ENCODE measurements around the gene SMTN.
"Not testable (repeated sequence)": the region's sequence is repeated elsewhere in the genome, so short reads cannot be mapped to it uniquely, and the experiment has no call there.

SMTN gene

GRCh38 chr22:31106001-31106571 lies 25.0 kb downstream of the SMTN start:
- no peak for DNase-seq

- DNase-seq: no peak
These were observed 25.6 kb downstream of the SMTN start for GRCh38 chr22:31106731-31107177.

GRCh38 chr22:31107178-31107893 lies 26.2 kb downstream of the SMTN start, which contains the start of gene SELENOM:
TSS of gene SELENOM (minus strand) at chr22:31107568. CDS start at chr22:31107505, 63 bp downstream.
- peak; percentile 94 for DNase-seq

- DNase-seq: no peak
These were observed 26.7 kb downstream of the SMTN start for GRCh38 chr22:31107894-31108218.

DNA sequence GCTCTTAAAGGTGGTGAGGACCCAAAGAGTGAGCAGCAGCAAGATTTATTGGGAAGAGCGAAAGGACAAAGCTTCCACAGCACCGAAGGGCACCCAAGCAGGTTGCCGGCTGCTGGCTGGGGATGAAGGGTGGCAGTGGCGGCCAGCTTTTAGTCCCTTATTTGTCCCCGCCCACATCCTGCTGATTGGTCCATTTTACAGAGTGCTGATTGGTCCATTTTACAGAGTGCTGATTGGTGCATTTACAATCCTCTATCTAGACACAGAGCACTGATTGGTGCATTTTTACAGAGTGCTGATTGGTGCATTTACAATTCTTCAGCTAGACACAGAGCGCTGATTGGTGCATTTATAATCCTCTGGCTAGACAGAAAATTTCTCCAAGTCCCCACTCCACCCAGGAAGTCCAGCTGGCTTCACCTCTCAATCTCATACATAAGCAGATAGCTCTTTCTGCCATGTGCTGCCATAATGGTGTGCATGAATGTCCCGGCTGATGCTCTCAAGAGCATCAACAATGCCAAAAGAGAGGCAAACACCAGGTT lies 31.5 kb downstream of the SMTN start:
- not testable (repeated sequence) for DNase-seq

DNA sequence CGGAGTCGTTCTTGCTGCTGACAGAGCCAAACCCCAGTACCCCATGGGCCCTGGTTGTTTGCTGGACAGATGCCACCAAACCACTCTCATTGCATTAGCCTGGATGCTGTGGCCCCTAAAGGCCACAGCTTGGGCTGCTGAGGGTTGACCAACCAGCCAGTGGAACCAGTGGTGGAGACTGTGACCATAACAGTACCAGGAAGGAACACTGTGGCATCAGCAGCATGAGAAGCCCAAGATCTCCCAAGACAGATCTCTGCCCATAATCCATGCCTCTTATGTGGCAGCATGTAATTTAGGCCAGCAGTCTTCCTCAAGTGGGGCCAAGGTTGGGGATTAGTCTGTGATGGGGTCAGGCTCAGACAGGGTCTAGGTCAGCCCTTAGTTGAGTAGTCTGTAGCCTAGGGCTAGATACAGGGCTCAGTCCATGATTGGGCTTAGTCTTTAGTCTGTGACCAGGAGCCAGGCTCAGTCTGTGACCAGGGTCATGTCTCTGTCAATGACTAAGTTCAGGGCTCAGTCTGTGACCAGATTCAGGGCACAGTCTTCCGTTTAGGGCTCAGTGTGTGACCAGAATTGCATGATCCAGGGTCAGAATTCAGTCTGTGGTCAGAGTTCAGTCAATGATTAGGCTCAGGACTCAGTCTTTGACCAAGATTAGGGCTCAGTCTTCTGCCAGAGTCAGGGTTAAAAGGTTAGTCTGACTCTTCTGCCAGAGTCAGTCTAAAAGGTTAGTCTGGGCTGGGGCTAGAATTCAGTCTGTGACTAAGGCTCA lies 37.1 kb downstream of the SMTN start:
- DNase-seq: no peak

DNA sequence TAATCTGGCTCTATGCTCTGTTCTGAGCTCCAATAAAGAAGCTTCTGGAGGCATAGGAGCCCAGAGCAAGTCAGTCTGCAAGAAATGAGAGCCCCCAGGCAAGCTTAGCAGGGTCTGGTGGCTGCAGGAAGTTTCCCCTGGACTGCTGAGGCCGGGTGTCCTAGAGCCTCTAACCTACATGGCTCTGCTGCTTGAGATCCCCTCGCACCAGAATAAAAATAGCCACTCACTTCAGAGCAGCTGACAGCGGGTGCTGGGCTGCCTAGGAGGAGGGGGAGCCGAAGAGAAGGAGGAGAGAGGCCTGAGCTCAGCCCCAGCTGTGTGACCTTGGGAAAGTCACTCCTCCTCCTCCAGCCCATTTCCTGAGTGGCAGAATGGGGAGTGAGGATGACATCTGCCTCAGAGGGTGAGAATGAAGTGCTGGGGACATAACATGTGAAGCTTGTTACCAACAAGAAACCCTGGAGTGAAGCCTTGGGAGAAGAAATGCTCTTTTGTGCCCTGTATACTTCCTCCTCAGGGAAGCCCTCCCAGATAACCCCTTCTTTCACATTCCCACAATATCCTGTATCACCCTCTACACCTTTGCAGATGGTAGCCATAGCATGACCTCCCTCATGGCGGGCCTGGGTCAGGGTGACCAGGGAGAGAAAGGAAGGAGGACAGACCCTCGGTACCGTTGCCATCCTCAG lies 38.1 kb downstream of the SMTN start:
- DNase-seq: no peak

DNA sequence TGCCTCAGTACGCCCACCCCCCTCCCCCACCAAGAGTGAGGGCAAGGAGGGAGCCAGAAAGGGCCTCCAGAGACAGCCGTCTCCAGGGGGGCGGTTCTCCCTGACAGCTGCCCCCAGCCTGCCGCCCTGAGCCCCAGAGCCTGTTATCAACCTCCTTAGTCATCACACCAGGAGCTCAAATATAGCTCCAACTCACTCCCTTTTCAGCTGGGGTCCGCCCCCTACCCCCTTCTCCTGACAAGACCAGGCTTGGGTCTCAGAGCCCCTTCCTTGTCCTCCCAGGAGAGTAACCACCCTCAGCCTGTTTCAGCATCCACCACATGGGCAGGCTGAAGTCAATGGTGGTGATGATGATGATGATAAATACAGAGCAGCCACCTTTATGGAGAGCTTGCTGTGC lies 39.1 kb downstream of the SMTN start:
- DNase-seq: no peak

GRCh38 chr22:31120642-31121041 lies 39.5 kb downstream of the SMTN start:
- no peak for DNase-seq

GRCh38 chr22:31121403-31121802 lies 40.3 kb downstream of the SMTN start:
- DNase-seq: no peak

- DNase-seq: peak; percentile 13
These were observed 41.0 kb downstream of the SMTN start for GRCh38 chr22:31122196-31122531.

GRCh38 chr22:31122532-31123291 lies 41.6 kb downstream of the SMTN start, which contains the start of gene INPP5J:
TSS of gene INPP5J (plus strand) at chr22:31122966. CDS start at chr22:31123015, 49 bp downstream.
- peak; percentile 80 for DNase-seq

DNA sequence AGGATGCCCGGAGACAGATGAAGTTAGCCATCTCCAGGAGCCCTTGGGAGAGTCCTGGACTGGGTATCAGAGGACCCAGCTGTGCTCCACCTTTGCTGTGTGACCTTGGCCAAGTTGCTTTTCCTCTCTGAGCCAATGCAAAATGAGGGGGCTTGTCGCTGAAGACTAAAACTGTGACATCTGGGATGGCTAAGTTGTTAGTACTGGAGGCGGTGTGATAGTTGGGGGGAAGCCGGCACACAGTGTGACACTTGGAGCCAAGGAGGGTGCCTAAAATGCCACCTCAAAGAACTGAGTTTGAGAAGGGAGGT lies 42.1 kb downstream of the SMTN start:
- DNase-seq: no peak

DNA sequence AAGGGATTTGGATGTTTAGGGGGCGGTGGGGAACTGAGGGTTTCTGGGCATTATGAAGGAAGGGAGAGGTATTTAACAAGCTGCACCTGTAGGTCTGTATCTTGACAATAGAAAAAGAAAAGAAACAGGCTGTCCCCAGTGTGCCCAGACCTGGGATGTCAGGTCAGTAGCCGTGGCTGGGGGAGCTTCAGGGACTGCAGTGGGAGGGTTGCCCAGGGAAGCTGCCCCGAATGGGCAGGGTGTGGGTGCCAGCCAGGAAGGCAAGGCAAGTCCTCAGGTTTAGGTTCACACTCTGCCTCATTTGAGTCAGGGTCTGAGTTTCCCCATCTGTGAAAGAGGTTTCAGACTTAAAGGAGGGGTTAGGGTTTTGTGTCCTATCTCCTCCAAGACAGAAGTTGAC lies 43.2 kb downstream of the SMTN start:
- DNase-seq: no peak

DNA sequence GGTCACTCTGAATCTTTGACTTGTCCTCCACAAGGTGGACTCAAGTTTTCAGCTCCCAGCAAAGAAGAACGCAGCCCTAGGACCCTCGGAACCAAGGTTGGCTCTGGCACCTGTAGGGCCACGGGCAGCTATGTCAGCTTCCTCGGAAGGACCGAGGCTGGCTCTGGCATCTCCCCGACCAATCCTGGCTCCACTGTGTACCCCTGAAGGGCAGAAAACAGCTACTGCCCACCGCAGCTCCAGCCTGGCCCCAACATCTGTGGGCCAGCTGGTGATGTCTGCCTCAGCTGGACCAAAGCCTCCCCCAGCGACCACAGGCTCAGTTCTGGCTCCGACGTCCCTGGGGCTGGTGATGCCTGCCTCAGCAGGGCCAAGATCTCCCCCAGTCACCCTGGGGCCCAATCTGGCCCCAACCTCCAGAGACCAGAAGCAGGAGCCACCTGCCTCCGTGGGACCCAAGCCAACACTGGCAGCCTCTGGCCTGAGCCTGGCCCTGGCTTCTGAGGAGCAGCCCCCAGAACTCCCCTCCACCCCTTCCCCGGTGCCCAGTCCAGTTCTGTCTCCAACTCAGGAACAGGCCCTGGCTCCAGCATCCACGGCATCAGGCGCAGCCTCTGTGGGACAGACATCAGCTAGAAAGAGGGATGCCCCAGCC lies 43.8 kb downstream of the SMTN start:
- no peak for DNase-seq

GRCh38 chr22:31125521-31126117 lies 44.5 kb downstream of the SMTN start:
- DNase-seq: no peak

DNA sequence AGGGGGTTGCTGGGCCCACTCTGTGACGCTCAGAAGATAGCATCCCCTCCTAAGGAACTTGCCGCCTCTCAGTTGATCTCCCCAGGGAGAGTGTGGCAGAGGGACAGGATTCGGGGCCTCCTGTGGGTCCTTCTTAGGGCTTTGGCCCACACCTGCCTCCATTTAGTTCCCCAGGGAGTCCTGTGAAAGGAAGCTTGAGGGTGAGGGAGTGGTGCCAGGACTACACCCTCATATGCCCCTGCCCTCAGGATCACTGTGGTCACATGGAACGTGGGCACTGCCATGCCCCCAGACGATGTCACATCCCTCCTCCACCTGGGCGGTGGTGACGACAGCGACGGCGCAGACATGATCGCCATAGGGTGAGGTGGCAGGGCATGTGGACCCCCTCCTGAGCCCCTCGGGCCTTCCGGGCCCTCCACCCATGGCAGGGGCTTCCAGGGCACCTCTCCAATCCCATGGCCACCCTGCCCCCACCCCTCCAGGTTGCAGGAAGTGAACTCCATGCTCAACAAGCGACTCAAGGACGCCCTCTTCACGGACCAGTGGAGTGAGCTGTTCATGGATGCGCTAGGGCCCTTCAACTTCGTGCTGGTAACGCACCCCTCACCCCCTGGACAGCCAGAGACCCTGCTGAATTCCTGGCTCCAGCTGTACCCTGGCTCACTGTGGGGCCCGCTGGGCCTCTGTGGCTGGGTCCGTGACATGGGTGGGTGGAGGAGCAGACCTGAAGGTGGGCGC lies 45.2 kb downstream of the SMTN start:
- DNase-seq: no peak

- no peak for DNase-seq
These were observed 45.7 kb downstream of the SMTN start for GRCh38 chr22:31126869-31127175.

DNA sequence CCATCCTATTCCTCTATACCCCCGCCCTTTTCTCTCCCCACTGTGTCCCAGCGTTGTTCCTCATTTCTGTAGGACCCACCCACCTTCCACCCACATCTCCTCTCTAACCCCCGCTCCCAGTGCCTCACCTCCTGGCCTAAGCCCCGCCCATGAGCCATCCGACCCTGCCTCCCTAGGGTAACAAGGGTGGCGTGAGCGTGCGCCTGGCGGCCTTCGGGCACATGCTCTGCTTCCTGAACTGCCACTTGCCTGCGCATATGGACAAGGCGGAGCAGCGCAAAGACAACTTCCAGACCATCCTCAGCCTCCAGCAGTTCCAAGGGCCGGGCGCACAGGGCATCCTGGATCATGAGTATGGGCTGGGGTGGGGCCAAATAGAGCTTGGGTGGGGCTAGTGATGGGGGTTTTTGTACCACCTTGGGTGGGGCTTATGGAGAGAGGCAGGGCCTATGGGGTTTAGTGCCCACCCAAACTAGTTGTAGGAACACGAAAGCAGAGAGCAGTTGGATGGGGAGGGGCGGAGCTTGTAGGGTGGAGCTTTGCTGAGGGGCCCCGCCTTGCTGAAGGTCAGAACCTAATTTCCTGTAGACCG lies 46.2 kb downstream of the SMTN start:
- DNase-seq: no peak

DNA sequence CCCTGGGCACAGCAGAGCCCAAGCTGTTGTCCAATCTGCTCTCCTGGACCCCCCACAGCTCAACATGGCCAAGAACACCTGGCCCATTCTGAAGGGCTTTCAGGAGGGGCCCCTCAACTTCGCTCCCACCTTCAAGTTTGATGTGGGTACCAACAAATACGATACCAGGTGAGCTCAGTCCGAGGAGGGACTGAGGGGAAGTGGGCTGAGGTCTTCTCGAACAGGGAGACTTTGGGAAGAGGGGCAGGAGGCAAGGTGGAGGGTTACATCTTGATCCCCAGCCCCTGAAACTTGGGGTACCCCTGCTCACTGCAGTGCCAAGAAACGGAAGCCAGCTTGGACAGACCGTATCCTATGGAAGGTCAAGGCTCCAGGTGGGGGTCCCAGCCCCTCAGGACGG lies 47.0 kb downstream of the SMTN start:
- no peak for DNase-seq

GRCh38 chr22:31130873-31131272 lies 49.8 kb downstream of the SMTN start:
- DNase-seq: no peak

Measured in retina (tissue), 1 donor.